ENCODE measurements around the gene OLAH.
"Not testable (repeated sequence)": the region's sequence is repeated elsewhere in the genome, so short reads cannot be mapped to it uniquely, and the experiment has no call there.

Gene OLAH

GRCh38 chr10:15043674-15044073 is at the start of gene OLAH:
Gene OLAH, plus strand, starts transcription at chr10:15043943. Its CDS starts 3,346 bp downstream, at chr10:15047289.
- H3K4me3 ChIP-seq (ENCODE audit: low read depth, low read length) = no peak within 1 kb of the TSS
- DNase-seq (ENCODE audit: low read depth) = no peak
- TF ChIP-seq CTCF (IDR thresholded peaks at IDR 0.05; ENCODE audit: control insufficient read depth, extremely low read depth, insufficient read depth) = no peak

DNA sequence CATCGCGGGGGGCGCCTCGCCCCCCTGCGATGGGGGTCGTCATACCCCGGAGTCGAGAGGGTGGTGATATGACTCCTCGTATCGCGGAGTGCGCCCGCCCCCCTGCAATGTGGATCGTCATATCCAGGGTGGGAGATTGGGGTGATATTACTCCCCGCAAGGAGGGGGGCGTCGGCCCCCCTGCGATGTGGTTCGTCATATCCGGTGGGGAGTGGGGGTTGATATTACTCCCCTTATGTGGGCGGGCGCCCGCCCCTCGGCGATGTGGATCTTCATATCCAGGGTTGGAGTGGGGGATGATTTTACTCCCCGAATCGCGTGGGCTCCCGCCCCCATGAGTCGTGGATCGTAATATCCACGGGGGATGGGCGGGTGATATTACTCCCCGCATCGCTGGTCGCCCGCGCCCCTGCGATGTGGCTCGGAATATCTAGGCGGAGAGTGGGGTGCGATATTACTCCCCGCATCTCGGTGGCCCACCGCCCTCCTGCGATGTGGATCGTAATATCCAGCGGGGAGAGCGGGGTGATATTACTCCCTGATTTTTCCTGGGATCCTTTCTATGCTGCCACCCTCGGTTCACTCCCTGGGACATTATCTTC is 47.7 kb upstream of the OLAH start:
- TF ChIP-seq CTCF (IDR thresholded peaks at IDR 0.05; ENCODE audit: control insufficient read depth, extremely low read depth, insufficient read depth) = no peak
- no peak for DNase-seq (ENCODE audit: low read depth)
- H3K4me3 ChIP-seq (ENCODE audit: low read depth, low read length) = no peak overlapping the region

DNA sequence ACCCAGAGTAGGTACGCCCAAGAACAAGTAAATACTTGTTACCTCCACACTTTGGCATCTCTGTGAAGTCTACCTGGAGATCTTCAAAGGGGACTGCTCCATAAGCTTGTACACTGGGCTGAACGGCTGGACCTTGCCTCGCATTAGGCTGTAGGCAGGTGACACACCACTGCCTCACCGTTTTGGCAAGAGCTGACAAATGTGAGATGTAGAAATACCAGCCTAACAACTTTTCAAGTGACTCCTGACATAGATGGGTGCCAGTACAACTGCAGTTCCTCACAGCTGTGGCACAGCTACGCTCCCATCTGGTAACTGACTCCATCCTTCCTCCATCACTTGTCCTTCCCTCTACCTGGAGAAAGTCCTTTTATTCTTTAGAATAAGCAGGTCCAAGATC is 30.2 kb upstream of the OLAH start:
- DNase-seq (ENCODE audit: low read depth) = peak; percentile 81

GRCh38 chr10:15015451-15015850 is 28.3 kb upstream of the OLAH start:
- DNase-seq (ENCODE audit: low read depth) = no peak
- no peak for TF ChIP-seq CTCF (IDR thresholded peaks at IDR 0.05; ENCODE audit: control insufficient read depth, extremely low read depth, insufficient read depth)
- H3K4me3 ChIP-seq (ENCODE audit: low read depth, low read length) = no peak overlapping the region

More for the DNA sequence above, 30.2 kb upstream of the OLAH start:
- 0 out of 2 replicates have a peak, but pooled peaks have one; percentile 14 for TF ChIP-seq CTCF (IDR thresholded peaks at IDR 0.05; ENCODE audit: control insufficient read depth, extremely low read depth, insufficient read depth)
- H3K4me3 ChIP-seq (ENCODE audit: low read depth, low read length) = not testable (repeated sequence)

DNA sequence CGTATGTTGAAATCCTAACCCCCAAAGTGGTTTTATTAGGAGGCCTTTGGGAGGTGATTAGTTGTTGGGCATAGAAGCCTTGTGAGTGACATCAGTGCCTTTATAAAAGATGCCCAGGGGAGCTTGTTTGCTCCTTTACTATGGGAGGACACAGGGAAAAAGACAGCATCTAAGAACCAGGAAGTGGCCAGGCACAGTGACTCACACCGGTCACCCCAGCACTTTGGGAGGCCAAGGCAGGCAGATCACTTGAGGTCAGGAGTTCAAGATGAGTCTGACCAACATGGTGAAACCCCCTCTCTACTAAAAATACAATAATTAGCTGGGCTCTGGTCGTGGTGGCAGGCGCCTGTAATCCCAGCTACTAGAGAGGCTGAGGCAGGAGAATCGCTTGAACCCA is 22.8 kb upstream of the OLAH start:
- not testable (repeated sequence) for H3K4me3 ChIP-seq (ENCODE audit: low read depth, low read length); DNase-seq (ENCODE audit: low read depth)

- H3K4me3 ChIP-seq (ENCODE audit: low read depth, low read length); DNase-seq (ENCODE audit: low read depth): not testable (repeated sequence)
Observed at GRCh38 chr10:15023079-15023478, 20.7 kb upstream of the OLAH start.

GRCh38 chr10:15024017-15025004 is 19.4 kb upstream of the OLAH start:
- not testable (repeated sequence) for DNase-seq (ENCODE audit: low read depth); H3K4me3 ChIP-seq (ENCODE audit: low read depth, low read length)

DNA sequence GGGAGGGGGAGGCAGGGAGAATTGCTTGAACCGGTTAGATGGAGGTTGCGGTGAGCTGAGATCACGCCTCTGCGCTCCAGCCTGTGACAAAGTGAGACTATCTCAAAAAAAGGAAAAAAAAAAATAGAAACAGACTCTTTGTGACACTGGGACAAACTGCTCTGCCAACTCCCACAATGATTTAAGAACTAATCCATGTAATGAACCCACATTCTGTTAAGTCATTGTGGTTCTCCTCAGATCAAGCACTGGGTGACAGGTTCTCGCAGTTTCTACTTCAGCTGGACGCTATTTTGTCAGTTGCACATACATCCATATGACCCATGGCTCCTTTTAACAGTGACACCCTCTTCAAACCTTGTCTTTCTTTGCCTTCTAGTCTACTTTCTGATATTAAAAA is 18.7 kb upstream of the OLAH start:
- H3K4me3 ChIP-seq (ENCODE audit: low read depth, low read length); DNase-seq (ENCODE audit: low read depth): not testable (repeated sequence)

- no peak for DNase-seq (ENCODE audit: low read depth)
- H3K4me3 ChIP-seq (ENCODE audit: low read depth, low read length) = no peak overlapping the region
- TF ChIP-seq CTCF (IDR thresholded peaks at IDR 0.05; ENCODE audit: control insufficient read depth, extremely low read depth, insufficient read depth) = no peak
Observed at GRCh38 chr10:15027741-15028140, 16.0 kb upstream of the OLAH start.
